Panc1 (cell line): ENCODE data around the gene SREBF2.

Experiments used
- POLR2AphosphoS5 ChIP-seq: IDR thresholded peaks from 2 replicates; pipeline ENCODE4 v1.6.1; 2012; ENCODE audit warnings: mild to moderate bottlenecking, low read depth, low read length, moderate library complexity
- REST ChIP-seq, 2 experiments: IDR thresholded peaks; 2 replicates each; pipeline ENCODE4 v1.6.1; 2011 to 2012; ENCODE audit warnings: low read depth in 2 of 2, control low read depth in 1 of 2, low read length in 1 of 2, mild to moderate bottlenecking in 1 of 2, moderate library complexity in 1 of 2; ENCODE audit not compliant: insufficient read depth in 1 of 2
- SIN3A ChIP-seq: IDR thresholded peaks from 2 replicates; pipeline ENCODE4 v1.6.1; 2012; ENCODE audit warnings: low read depth, mild to moderate bottlenecking, low read length, moderate library complexity, borderline replicate concordance; ENCODE audit not compliant: insufficient read depth
- TCF7L2 ChIP-seq: IDR thresholded peaks from 2 replicates; pipeline ENCODE4 v1.6.1; 2011; ENCODE audit warnings: mild to moderate bottlenecking, low read depth, low read length, inconsistent platforms
- TF ChIP-seq, protein P1 (sequence below): fragments of 450-650 bp; IDR thresholded peaks from 2 replicates; pipeline ENCODE4 v1.5.1; 2017; ENCODE audit warnings: mild to moderate bottlenecking

- TF ChIP-seq, protein P1, sequence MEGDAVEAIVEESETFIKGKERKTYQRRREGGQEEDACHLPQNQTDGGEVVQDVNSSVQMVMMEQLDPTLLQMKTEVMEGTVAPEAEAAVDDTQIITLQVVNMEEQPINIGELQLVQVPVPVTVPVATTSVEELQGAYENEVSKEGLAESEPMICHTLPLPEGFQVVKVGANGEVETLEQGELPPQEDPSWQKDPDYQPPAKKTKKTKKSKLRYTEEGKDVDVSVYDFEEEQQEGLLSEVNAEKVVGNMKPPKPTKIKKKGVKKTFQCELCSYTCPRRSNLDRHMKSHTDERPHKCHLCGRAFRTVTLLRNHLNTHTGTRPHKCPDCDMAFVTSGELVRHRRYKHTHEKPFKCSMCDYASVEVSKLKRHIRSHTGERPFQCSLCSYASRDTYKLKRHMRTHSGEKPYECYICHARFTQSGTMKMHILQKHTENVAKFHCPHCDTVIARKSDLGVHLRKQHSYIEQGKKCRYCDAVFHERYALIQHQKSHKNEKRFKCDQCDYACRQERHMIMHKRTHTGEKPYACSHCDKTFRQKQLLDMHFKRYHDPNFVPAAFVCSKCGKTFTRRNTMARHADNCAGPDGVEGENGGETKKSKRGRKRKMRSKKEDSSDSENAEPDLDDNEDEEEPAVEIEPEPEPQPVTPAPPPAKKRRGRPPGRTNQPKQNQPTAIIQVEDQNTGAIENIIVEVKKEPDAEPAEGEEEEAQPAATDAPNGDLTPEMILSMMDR, result no peak
- TF ChIP-seq POLR2AphosphoS5 (no peak), SIN3A (no peak), REST (IDR thresholded peaks at IDR 0.05; ENCODE audit: insufficient read depth in 1 of 2, low read depth in 2 of 2, low read length in 1 of 2) (no peak), TCF7L2 (no peak)
Measured at GRCh38 chr22:41927813-41928212, 94.9 kb downstream of the SREBF2 start.
